Liver (tissue), 9 donors: ENCODE data around the gene IL18BP. TPM values are rescaled to one million over a fixed set of nuclear protein-coding genes. Genes with fewer than 3 reads are reported as not detected.

Experiments
- DNase-seq: peaks from one replicate; pipeline ENCODE4 v3.0.0-alpha.2; 2017; ENCODE audit warnings: low spot score
- H3K27ac ChIP-seq, 2 donors: one replicate each; pipeline ENCODE4 v1.7.0; 2013; ENCODE audit warnings: inconsistent platforms in 2 of 2, low read length in 2 of 2, control low read depth in 1 of 2, low read depth in 1 of 2, mild to moderate bottlenecking in 1 of 2
- H3K27me3 ChIP-seq, 4 donors: one replicate each; pipeline versions ENCODE4 v1.6.1 to v1.7.0; 2013; ENCODE audit warnings: low read length in 3 of 4, inconsistent platforms in 1 of 4, mild to moderate bottlenecking in 1 of 4, moderate library complexity in 1 of 4; ENCODE audit not compliant: control insufficient read depth in 4 of 4, insufficient read depth in 4 of 4
- H3K36me3 ChIP-seq, 4 donors: one replicate each; pipeline versions ENCODE4 v1.6.1 to v1.7.0; 2013; ENCODE audit warnings: low read length in 3 of 4, mild to moderate bottlenecking in 3 of 4, low read depth in 1 of 4, moderate library complexity in 1 of 4; ENCODE audit not compliant: control insufficient read depth in 4 of 4, insufficient read depth in 3 of 4
- H3K4me1 ChIP-seq, 4 donors: one replicate each; pipeline versions ENCODE4 v1.6.1 to v1.7.0; 2013; ENCODE audit warnings: low read length in 3 of 4, mild to moderate bottlenecking in 3 of 4, moderate library complexity in 1 of 4; ENCODE audit not compliant: control insufficient read depth in 4 of 4, insufficient read depth in 4 of 4
- H3K4me3 ChIP-seq, 3 donors: one replicate each; pipeline versions ENCODE4 v1.6.1 to v1.7.0; 2013; ENCODE audit warnings: low read length in 3 of 3, control low read depth in 1 of 3, low read depth in 1 of 3, mild to moderate bottlenecking in 1 of 3
- H3K9ac ChIP-seq, 2 donors: one replicate each; pipeline ENCODE4 v1.7.0; 2013; ENCODE audit warnings: low read length in 2 of 2, mild to moderate bottlenecking in 2 of 2, moderate library complexity in 2 of 2, control low read depth in 1 of 2, low read depth in 1 of 2
- H3K9me3 ChIP-seq, 4 donors: one replicate each; pipeline versions ENCODE4 v1.6.1 to v1.7.0; 2013; ENCODE audit warnings: low read length in 3 of 4; ENCODE audit not compliant: control insufficient read depth in 4 of 4
- ATF3 ChIP-seq: IDR thresholded peaks from 2 replicates; pipeline ENCODE4 v1.6.1; 2016; ENCODE audit warnings: antibody characterized with exemption
- CTCF ChIP-seq: fragments of 150-350 bp; IDR thresholded peaks from 2 replicates; pipeline ENCODE4 v1.5.1; 2017; ENCODE audit warnings: improper control_type of control experiment, low read depth, low read length; ENCODE audit not compliant: missing input control
- EGR1 ChIP-seq, 2 donors: IDR thresholded peaks; 2 replicates each; pipeline ENCODE4 v1.6.1; 2016 to 2018; ENCODE audit warnings: antibody characterized with exemption in 2 of 2, low read depth in 2 of 2
- FOXA1 ChIP-seq: IDR thresholded peaks from 2 replicates; pipeline ENCODE4 v1.6.1; 2016; ENCODE audit warnings: antibody characterized with exemption
- FOXA2 ChIP-seq: IDR thresholded peaks from 2 replicates; pipeline ENCODE4 v1.6.1; 2016; ENCODE audit warnings: antibody characterized with exemption
- HNF4A ChIP-seq, 2 donors: conservative IDR thresholded peaks; 2 replicates each; pipeline ENCODE4 v1.6.1; 2016; ENCODE audit warnings: antibody characterized with exemption in 2 of 2, mild to moderate bottlenecking in 2 of 2
- HNF4G ChIP-seq: IDR thresholded peaks from 2 replicates; pipeline ENCODE4 v1.6.1; 2016; ENCODE audit warnings: antibody characterized with exemption
- JUND ChIP-seq, 2 donors: IDR thresholded peaks; 2 replicates each; pipeline ENCODE4 v1.6.1; 2016; ENCODE audit warnings: antibody characterized with exemption in 2 of 2
- NR2F2 ChIP-seq: IDR thresholded peaks from 2 replicates; pipeline ENCODE4 v1.6.1; 2016; ENCODE audit warnings: antibody characterized with exemption
- RAD21 ChIP-seq, 2 donors: IDR thresholded peaks; 2 replicates each; pipeline ENCODE4 v1.6.1; 2016; ENCODE audit warnings: antibody characterized with exemption in 2 of 2, mild to moderate bottlenecking in 2 of 2
- RXRA ChIP-seq, 2 donors: IDR thresholded peaks; 2 replicates each; pipeline ENCODE4 v1.6.1; 2017 to 2018; ENCODE audit warnings: antibody characterized with exemption in 2 of 2, mild to moderate bottlenecking in 1 of 2
- SP1 ChIP-seq: IDR thresholded peaks from 2 replicates; pipeline ENCODE4 v1.6.1; 2018; ENCODE audit warnings: antibody characterized with exemption, mild to moderate bottlenecking
- TAF1 ChIP-seq: conservative IDR thresholded peaks from 2 replicates; pipeline ENCODE4 v1.6.1; 2016; ENCODE audit warnings: antibody characterized with exemption, mild to moderate bottlenecking
- YY1 ChIP-seq: IDR thresholded peaks from 2 replicates; pipeline ENCODE4 v1.6.1; 2016; ENCODE audit warnings: antibody characterized with exemption, mild to moderate bottlenecking
- WGBS: extraction: QIAGEN DNeasy Blood & Tissue Kit; methylation state at CpG from one replicate; pipeline ENCODE4 v1.1.7; 2013; 5-methylcytosine and 5-hydroxymethylcytosine counted together
- polyA plus RNA-seq, 2 donors: library from polyadenylated mRNA; stranded (reverse) in 1 of 2; unstranded in 1 of 2; fragments of 200-250 nt in 1 of 2; fragments of >200 nt in 1 of 2; fragmentation: Nextera tagmentation in 1 of 2; extraction: Ambion mirVana in 1 of 2; gene quantifications; one replicate each; pipeline versions ENCODE4 v1.2.1 to v1.2.3, GENCODE V29; 2013 to 2015
- total RNA-seq, 2 donors: library from RNA; depleted of rRNA; stranded (reverse); fragments of >200 nt; gene quantifications; one replicate each; pipeline ENCODE4 v1.2.3, GENCODE V29; 2014
- TF ChIP-seq, protein P1 (sequence below): IDR thresholded peaks from 2 replicates; pipeline ENCODE4 v1.6.1; 2016; ENCODE audit warnings: antibody characterized with exemption, mild to moderate bottlenecking
- TF ChIP-seq, protein P2 (sequence below): IDR thresholded peaks from 2 replicates; pipeline ENCODE4 v1.6.1; 2016; ENCODE audit warnings: antibody characterized with exemption
- TF ChIP-seq, protein P3 (sequence below): IDR thresholded peaks from 2 replicates; pipeline ENCODE4 v1.6.1; 2016; ENCODE audit warnings: antibody characterized with exemption
- donor health status: healthy.
- donor health status: healthy.
- donor health status: healthy.
- donor health status: healthy.
- donor health status: healthy.

IL18BP gene
- total and polyA plus RNA-seq, 4 donors: 2.4 to 6.3 (median 4.3) TPM

DNA sequence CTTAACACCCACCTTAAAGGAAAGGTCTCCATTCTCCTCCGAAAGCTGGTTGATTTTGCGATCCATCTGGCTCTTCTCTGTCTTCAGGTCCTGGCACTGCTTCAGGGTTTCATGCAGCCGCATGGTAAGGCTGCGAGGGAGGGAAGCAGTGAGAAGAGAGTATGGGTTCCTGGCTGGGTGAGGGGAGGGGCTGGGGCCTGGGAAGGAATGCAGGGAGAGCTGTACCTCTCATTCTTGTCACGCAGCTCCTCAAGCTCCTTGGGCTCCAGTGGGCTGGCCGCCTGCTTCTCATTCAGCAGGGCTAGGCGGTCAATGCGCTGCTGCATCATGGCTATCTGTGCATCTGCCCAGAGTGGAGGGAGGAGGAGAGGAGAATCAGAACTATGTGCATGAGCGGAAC is 19.5 kb downstream of the IL18BP start (continued):
- TF ChIP-seq, protein P1, sequence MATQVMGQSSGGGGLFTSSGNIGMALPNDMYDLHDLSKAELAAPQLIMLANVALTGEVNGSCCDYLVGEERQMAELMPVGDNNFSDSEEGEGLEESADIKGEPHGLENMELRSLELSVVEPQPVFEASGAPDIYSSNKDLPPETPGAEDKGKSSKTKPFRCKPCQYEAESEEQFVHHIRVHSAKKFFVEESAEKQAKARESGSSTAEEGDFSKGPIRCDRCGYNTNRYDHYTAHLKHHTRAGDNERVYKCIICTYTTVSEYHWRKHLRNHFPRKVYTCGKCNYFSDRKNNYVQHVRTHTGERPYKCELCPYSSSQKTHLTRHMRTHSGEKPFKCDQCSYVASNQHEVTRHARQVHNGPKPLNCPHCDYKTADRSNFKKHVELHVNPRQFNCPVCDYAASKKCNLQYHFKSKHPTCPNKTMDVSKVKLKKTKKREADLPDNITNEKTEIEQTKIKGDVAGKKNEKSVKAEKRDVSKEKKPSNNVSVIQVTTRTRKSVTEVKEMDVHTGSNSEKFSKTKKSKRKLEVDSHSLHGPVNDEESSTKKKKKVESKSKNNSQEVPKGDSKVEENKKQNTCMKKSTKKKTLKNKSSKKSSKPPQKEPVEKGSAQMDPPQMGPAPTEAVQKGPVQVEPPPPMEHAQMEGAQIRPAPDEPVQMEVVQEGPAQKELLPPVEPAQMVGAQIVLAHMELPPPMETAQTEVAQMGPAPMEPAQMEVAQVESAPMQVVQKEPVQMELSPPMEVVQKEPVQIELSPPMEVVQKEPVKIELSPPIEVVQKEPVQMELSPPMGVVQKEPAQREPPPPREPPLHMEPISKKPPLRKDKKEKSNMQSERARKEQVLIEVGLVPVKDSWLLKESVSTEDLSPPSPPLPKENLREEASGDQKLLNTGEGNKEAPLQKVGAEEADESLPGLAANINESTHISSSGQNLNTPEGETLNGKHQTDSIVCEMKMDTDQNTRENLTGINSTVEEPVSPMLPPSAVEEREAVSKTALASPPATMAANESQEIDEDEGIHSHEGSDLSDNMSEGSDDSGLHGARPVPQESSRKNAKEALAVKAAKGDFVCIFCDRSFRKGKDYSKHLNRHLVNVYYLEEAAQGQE: no peak
- TF ChIP-seq JUND (IDR thresholded peaks at IDR 0.05) (no peak), EGR1 (IDR thresholded peaks at IDR 0.05; ENCODE audit: low read depth in 2 of 2) (no peak), HNF4A (conservative IDR thresholded peaks at IDR 0.05) (no peak), YY1 (no peak), FOXA1 (no peak)
- TF ChIP-seq, protein P2, sequence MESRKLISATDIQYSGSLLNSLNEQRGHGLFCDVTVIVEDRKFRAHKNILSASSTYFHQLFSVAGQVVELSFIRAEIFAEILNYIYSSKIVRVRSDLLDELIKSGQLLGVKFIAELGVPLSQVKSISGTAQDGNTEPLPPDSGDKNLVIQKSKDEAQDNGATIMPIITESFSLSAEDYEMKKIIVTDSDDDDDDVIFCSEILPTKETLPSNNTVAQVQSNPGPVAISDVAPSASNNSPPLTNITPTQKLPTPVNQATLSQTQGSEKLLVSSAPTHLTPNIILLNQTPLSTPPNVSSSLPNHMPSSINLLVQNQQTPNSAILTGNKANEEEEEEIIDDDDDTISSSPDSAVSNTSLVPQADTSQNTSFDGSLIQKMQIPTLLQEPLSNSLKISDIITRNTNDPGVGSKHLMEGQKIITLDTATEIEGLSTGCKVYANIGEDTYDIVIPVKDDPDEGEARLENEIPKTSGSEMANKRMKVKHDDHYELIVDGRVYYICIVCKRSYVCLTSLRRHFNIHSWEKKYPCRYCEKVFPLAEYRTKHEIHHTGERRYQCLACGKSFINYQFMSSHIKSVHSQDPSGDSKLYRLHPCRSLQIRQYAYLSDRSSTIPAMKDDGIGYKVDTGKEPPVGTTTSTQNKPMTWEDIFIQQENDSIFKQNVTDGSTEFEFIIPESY: no peak

DNA sequence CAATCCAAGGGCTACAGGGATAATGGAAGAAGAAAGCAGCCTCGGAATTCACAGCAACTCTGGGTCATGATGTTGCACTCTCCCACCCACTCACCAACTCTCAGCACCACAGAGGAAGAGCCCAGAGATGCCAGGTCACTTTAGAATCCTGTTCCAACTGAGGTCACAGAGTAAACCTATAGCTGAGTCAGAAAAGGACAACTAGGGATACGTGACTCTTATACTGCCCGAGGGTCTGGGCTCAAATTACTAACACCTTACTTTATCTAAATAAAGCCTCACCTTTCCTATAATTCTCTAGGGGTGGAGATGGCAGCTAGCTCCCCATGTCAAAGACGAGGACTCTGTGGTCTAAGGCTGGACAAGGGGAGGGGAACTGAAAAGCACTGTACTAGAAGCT is 24.6 kb downstream of the IL18BP start:
- H3K27ac ChIP-seq: no peak overlapping the region
- 85% methylated on average over 4 of the region's 4 CpGs for WGBS

More for the DNA sequence above, 24.6 kb downstream of the IL18BP start:
- Histone ChIP-seq H3K4me3 (no peak overlapping the region), H3K36me3 (peaks cover 21 to 71% (median 69%) of the 10 kb centered on the region in 4 donors), H3K9me3 (no peaks in the 10 kb centered on the region), H3K4me1 (peaks cover 0 to 13% (median 3%) of the 10 kb centered on the region in 4 donors), H3K27me3 (no peaks in the 10 kb centered on the region), H3K9ac (no peak overlapping the region)
- TF ChIP-seq TAF1 (no peak), FOXA1 (no peak), CTCF (no peak), NR2F2 (no peak), HNF4G (no peak), HNF4A (conservative IDR thresholded peaks at IDR 0.05) (no peak), FOXA2 (no peak), YY1 (no peak), JUND (IDR thresholded peaks at IDR 0.05) (no peak), RAD21 (IDR thresholded peaks at IDR 0.05) (no peak), ATF3 (no peak), SP1 (no peak), RXRA (IDR thresholded peaks at IDR 0.05) (no peak)
- TF ChIP-seq, protein P3, sequence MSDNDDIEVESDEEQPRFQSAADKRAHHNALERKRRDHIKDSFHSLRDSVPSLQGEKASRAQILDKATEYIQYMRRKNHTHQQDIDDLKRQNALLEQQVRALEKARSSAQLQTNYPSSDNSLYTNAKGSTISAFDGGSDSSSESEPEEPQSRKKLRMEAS: no peak
- TF ChIP-seq, protein P2: no peak
- DNase-seq: no peak
